ENCODE measurements around the gene CLSTN1.

CLSTN1 gene

DNA sequence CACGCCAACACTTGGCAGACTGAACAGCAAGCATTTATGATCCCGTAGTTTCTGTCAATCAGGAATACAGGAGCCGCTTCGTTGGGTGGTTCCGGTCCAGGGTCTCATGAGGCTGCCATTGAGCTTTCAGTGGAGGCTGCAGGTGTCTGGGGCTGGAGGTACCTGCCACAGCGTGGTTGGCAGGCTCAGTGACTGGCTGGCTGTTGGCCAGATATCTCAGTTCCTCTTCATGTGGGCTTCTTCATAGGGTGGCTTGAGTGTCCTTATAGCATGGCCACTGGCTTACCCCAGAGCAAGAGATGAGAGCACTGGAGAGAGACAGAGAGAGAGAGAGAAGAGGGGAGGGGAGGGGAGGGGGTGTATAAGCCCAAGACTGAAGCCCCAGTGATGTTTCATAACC, 142.9 kb downstream of the CLSTN1 start:
- DNase-seq (ENCODE audit: low read depth in 2 of 2): no peak

GRCh38 chr1:9680091-9680490, 143.7 kb downstream of the CLSTN1 start:
- no peak for DNase-seq (ENCODE audit: low read depth in 2 of 2)
